Measurements from ENCODE around the gene TMEM140.

TMEM140 gene

DNA sequence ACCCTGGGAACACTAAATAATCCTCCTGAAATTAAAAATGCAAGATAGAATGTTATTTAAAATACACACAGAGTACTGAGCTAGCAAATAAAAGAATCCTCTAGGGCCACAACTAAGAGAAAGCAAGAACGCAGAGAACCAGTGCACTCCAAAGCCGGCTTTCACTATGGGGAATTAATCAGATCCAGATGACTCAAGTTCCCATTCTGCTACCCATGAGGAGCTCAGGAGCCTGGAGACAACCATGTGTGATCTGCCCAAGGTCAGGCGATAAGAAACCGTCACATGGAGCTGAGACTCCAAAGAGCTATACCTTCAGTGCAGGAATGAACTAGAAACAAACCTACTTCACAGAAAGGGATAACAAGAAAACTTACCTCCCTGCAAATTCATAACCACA lies 42.1 kb downstream of the TMEM140 start:
- TF ChIP-seq, protein P1, sequence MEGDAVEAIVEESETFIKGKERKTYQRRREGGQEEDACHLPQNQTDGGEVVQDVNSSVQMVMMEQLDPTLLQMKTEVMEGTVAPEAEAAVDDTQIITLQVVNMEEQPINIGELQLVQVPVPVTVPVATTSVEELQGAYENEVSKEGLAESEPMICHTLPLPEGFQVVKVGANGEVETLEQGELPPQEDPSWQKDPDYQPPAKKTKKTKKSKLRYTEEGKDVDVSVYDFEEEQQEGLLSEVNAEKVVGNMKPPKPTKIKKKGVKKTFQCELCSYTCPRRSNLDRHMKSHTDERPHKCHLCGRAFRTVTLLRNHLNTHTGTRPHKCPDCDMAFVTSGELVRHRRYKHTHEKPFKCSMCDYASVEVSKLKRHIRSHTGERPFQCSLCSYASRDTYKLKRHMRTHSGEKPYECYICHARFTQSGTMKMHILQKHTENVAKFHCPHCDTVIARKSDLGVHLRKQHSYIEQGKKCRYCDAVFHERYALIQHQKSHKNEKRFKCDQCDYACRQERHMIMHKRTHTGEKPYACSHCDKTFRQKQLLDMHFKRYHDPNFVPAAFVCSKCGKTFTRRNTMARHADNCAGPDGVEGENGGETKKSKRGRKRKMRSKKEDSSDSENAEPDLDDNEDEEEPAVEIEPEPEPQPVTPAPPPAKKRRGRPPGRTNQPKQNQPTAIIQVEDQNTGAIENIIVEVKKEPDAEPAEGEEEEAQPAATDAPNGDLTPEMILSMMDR (IDR thresholded peaks at IDR 0.05; ENCODE audit: low read depth, low read length, missing control alignments), result no peak
- peaks cover 12% of the 10 kb centered on the region for H3K36me3 ChIP-seq (replicated peaks)
- no peak overlapping the region for H3K27ac ChIP-seq
- DNase-seq, result no peak
- in situ Hi-C loops (cut with HindIII; ENCODE audit: low pct_ligation_motif_present, low sequenced_read_pairs), result no loop called here
- H3K27me3 ChIP-seq (replicated peaks), result no peaks in the 10 kb centered on the region
- no peak overlapping the region for H3K4me3 ChIP-seq (ENCODE audit: low read depth, low read length)

- Histone ChIP-seq H3K27ac (no peak overlapping the region), H3K4me3 (ENCODE audit: low read depth, low read length) (no peak overlapping the region), H3K36me3 (replicated peaks) (peaks cover 12% of the 10 kb centered on the region), H3K27me3 (replicated peaks) (no peaks in the 10 kb centered on the region)
- in situ Hi-C loops (cut with HindIII; ENCODE audit: low pct_ligation_motif_present, low sequenced_read_pairs), result no loop called here
- TF ChIP-seq, protein P1 (IDR thresholded peaks at IDR 0.05; ENCODE audit: low read depth, low read length, missing control alignments), result no peak
- no peak for DNase-seq
These were observed 42.8 kb downstream of the TMEM140 start for GRCh38 chr7:135190703-135191102.

GRCh38 chr7:135192914-135193536 lies 45.2 kb downstream of the TMEM140 start:
- TF ChIP-seq, protein P1 (IDR thresholded peaks at IDR 0.05; ENCODE audit: low read depth, low read length, missing control alignments), result no peak
- Histone ChIP-seq H3K4me3 (ENCODE audit: low read depth, low read length) (no peak overlapping the region), H3K36me3 (replicated peaks) (peaks cover 5% of the 10 kb centered on the region), H3K27me3 (replicated peaks) (no peaks in the 10 kb centered on the region), H3K27ac (no peak overlapping the region)
- DNase-seq, result no peak
- in situ Hi-C loops (cut with HindIII; ENCODE audit: low pct_ligation_motif_present, low sequenced_read_pairs), result no loop called here

GRCh38 chr7:135193615-135194081 lies 45.8 kb downstream of the TMEM140 start:
- H3K36me3 ChIP-seq (replicated peaks), result peaks cover 5% of the 10 kb centered on the region
- in situ Hi-C loops (cut with HindIII; ENCODE audit: low pct_ligation_motif_present, low sequenced_read_pairs), result no loop called here
- H3K27ac ChIP-seq, result no peak overlapping the region
- no peaks in the 10 kb centered on the region for H3K27me3 ChIP-seq (replicated peaks)
- TF ChIP-seq, protein P1 (IDR thresholded peaks at IDR 0.05; ENCODE audit: low read depth, low read length, missing control alignments), result no peak
- H3K4me3 ChIP-seq (ENCODE audit: low read depth, low read length), result no peak overlapping the region
- DNase-seq, result peak; percentile 54

GRCh38 chr7:135194494-135195095 lies 46.7 kb downstream of the TMEM140 start:
- H3K4me3 ChIP-seq (ENCODE audit: low read depth, low read length), result no peak overlapping the region
- peak; percentile 11 for DNase-seq
- no peak overlapping the region for H3K27ac ChIP-seq
- H3K36me3 ChIP-seq (replicated peaks), result peaks cover 2% of the 10 kb centered on the region
- in situ Hi-C loops (cut with HindIII; ENCODE audit: low pct_ligation_motif_present, low sequenced_read_pairs), result no loop called here
- H3K27me3 ChIP-seq (replicated peaks), result no peaks in the 10 kb centered on the region
- TF ChIP-seq, protein P1 (IDR thresholded peaks at IDR 0.05; ENCODE audit: low read depth, low read length, missing control alignments), result no peak

All from brain microvascular endothelial cell (primary cell).